Natural killer cell (primary cell): ENCODE measurements around the gene HPGDS. TPM values are rescaled to one million over a fixed set of nuclear protein-coding genes. Genes with fewer than 3 reads are reported as not detected.
"Not testable (repeated sequence)": the region's sequence is repeated elsewhere in the genome, so short reads cannot be mapped to it uniquely, and the experiment has no call there.

ENCODE experiments used
- ATAC-seq, 3 donors: fragments of 150-1000 bp in 2 of 3; fragments of 200-7000 bp in 1 of 3; cut with Tn5 transposase; 1 replicate in 1 of 3; 2 replicates in 2 of 3; pipeline ENCODE4 v1.10.0; 2021; ENCODE audit warnings: mild to moderate bottlenecking in 2 of 3, moderate library complexity in 2 of 3
- DNase-seq, 2 donors: peaks; one replicate each; pipeline versions ENCODE4 v3.0.0 to v3.0.0-alpha.2; 2013 to 2021; ENCODE audit warnings: mixed read lengths in 1 of 2
- H3K27ac ChIP-seq: one replicate; pipeline ENCODE4 v1.5.1; 2013; ENCODE audit warnings: mild to moderate bottlenecking, low read length
- H3K27me3 ChIP-seq: one replicate; pipeline ENCODE4 v1.6.1; 2013; ENCODE audit warnings: low read length; ENCODE audit not compliant: control insufficient read depth, insufficient read depth
- H3K36me3 ChIP-seq: one replicate; pipeline ENCODE4 v1.6.1; 2013; ENCODE audit warnings: low read length; ENCODE audit not compliant: control insufficient read depth, insufficient read depth
- H3K4me1 ChIP-seq: one replicate; pipeline ENCODE4 v1.6.1; 2013; ENCODE audit warnings: low read length; ENCODE audit not compliant: control insufficient read depth, insufficient read depth
- H3K4me3 ChIP-seq: one replicate; pipeline ENCODE4 v1.5.1; 2013; ENCODE audit warnings: low read length
- H3K9me3 ChIP-seq: one replicate; pipeline ENCODE4 v1.6.1; 2013; ENCODE audit warnings: low read length; ENCODE audit not compliant: control insufficient read depth, insufficient read depth
- H3K27ac Mint-ChIP-seq, 2 donors: one replicate each; pipeline ENCODE4 v1.8.0; 2022; ENCODE audit warnings: mild to moderate bottlenecking in 2 of 2, mixed read lengths in 2 of 2, moderate library complexity in 1 of 2
- H3K27me3 Mint-ChIP-seq, 2 donors: one replicate each; pipeline ENCODE4 v1.8.0; 2022; ENCODE audit warnings: low read depth in 2 of 2, mixed read lengths in 2 of 2
- H3K36me3 Mint-ChIP-seq: one replicate; pipeline ENCODE4 v1.8.0; 2022; ENCODE audit warnings: mixed read lengths
- H3K4me1 Mint-ChIP-seq, 2 donors: one replicate each; pipeline ENCODE4 v1.8.0; 2022; ENCODE audit warnings: mixed read lengths in 2 of 2
- H3K4me3 Mint-ChIP-seq: one replicate; pipeline ENCODE4 v1.8.0; 2022; ENCODE audit warnings: mild to moderate bottlenecking, moderate library complexity, mixed read lengths
- H3K9me3 Mint-ChIP-seq, 2 donors: one replicate each; pipeline ENCODE4 v1.8.0; 2022; ENCODE audit warnings: mixed read lengths in 2 of 2
- CTCF ChIP-seq: fragments of 200-600 bp; IDR thresholded peaks from one replicate; pipeline ENCODE4 v1.8.0; 2022; ENCODE audit warnings: antibody characterized with exemption
- WGBS: methylation state at CpG from one replicate; pipeline ENCODE4 v1.1.7; 2013; ENCODE audit warnings: missing lambda C conversion rate; ENCODE audit not compliant: insufficient coverage; 5-methylcytosine and 5-hydroxymethylcytosine counted together
- intact Hi-C: fragments of 100-400 bp; cut with micrococcal nuclease; formaldehyde crosslinking; loops from one replicate; pipeline ENCODE4 v1.14.2; 2022
- total RNA-seq, 4 donors: library from RNA; stranded (reverse); fragments of 120-200 nt in 1 of 4; gene quantifications; one replicate each; pipeline versions ENCODE4 v1.2.3 to v1.2.4, GENCODE V29; 2013 to 2022

The HPGDS gene
- total RNA-seq, 3 donors from 2014 or later (not counting 1 experiment from before 2014, with no cell fraction given), result 0.36 to 4.3 TPM; not detected in 1

DNA sequence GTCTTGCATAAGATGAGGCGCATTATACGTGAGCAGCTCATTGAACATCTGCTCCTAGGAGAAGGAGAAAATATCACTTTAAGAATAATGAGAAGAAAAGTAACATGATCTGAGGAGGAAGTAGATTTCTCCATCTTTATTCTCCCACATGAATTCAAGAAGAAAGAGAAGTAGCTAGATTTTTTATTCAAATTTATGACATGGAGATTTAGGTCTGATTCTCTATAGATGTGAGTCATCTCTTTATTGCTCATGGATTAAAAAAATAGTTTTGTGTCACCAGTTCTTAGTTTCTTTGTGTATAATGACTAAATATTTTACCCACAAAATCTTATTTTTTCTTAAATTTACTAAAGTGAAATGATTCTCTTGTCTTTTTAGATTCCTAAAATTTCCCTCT, 40.4 kb downstream of the HPGDS start:
- intact Hi-C loops, result no loop called here
- no peak for ATAC-seq

DNA sequence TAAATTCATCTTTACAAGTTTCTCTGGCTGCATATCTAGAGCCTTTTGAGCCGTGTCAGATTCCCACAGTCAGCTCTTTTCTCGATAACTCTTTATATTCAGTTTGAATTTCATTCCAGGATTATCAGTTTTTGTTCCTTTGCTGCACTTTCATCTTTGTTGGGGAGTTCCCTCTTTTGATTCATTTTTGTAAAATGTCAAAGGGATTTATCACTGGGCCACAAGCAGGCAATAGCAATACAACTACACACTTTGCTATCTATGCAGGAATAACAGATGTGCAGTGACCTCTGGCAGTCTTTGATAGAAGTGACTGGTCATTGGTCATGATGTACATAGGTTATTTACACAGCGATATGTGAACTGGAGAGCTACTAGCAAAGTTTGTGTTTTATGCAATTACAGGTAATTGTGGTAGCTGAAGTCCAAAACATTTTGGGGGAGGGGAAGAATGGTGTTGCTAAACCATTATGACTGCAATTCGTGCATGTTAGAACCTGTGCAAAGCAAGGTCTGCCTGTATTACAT, 43.8 kb downstream of the HPGDS start:
- no peak overlapping the region for H3K27ac Mint-ChIP-seq
- Histone ChIP-seq H3K9me3 (no peaks in the 10 kb centered on the region), H3K27ac (no peak overlapping the region), H3K36me3 (no peaks in the 10 kb centered on the region), H3K4me1 (no peaks in the 10 kb centered on the region), H3K27me3 (no peaks in the 10 kb centered on the region), H3K4me3 (no peak overlapping the region)
- no peaks in the 10 kb centered on the region for H3K36me3 Mint-ChIP-seq
- intact Hi-C loops, result no loop called here
- DNase-seq, result no peak
- H3K4me3 Mint-ChIP-seq, result no peak overlapping the region
- peaks cover 0 to 8% of the 10 kb centered on the region in 2 donors for H3K4me1 Mint-ChIP-seq
- ATAC-seq, result no peak
- H3K9me3 Mint-ChIP-seq, result no peaks in the 10 kb centered on the region
- no peak for TF ChIP-seq CTCF
- H3K27me3 Mint-ChIP-seq, result no peaks in the 10 kb centered on the region
- WGBS, result 92% methylated on average over 4 of the region's 4 CpGs

More for the DNA sequence above, 40.4 kb downstream of the HPGDS start:
- no peaks in the 10 kb centered on the region for H3K4me1 Mint-ChIP-seq
- Histone ChIP-seq H3K4me1 (no peaks in the 10 kb centered on the region), H3K4me3 (no peak overlapping the region), H3K9me3 (no peaks in the 10 kb centered on the region), H3K36me3 (no peaks in the 10 kb centered on the region), H3K27ac (no peak overlapping the region), H3K27me3 (no peaks in the 10 kb centered on the region)
- no peak overlapping the region for H3K27ac Mint-ChIP-seq
- no peaks in the 10 kb centered on the region for H3K36me3 Mint-ChIP-seq
- TF ChIP-seq CTCF, result no peak
- no CpG with 5 or more reads among the region's 2 CpGs for WGBS
- H3K4me3 Mint-ChIP-seq, result no peak overlapping the region
- H3K27me3 Mint-ChIP-seq, result no peaks in the 10 kb centered on the region
- no peaks in the 10 kb centered on the region for H3K9me3 Mint-ChIP-seq
- DNase-seq, result no peak

- DNase-seq, H3K27me3 Mint-ChIP-seq, intact Hi-C loops, H3K4me1 Mint-ChIP-seq, H3K36me3 Mint-ChIP-seq, H3K27ac Mint-ChIP-seq, ATAC-seq, H3K4me3 Mint-ChIP-seq, H3K9me3 Mint-ChIP-seq, H3K4me3 ChIP-seq, H3K4me1 ChIP-seq, H3K27me3 ChIP-seq, H3K27ac ChIP-seq, H3K9me3 ChIP-seq, H3K36me3 ChIP-seq: not testable (repeated sequence)
- 40% methylated on average over 6 of the region's 6 CpGs for WGBS
Measured at GRCh38 chr4:94295473-94295872, 47.2 kb downstream of the HPGDS start.

DNA sequence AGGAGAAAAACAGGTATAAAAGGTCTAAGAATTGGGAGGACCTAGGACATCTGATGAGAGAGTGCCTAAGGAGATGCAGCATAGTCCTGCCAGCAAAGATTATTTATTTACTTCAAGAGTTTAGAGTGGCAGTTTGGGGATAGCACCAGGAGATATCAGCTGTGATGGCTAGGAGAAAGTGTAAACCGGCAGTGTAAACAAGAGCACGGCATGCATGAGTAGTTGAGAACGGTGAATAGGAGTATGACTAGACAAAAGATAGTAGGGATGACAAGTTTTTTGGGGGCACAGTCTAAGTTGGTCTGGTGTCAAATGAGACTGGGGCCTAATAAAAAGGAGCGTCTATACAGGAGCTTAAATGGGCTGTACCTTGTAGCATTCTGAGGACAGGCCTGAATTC, 48.7 kb downstream of the HPGDS start:
- H3K27ac Mint-ChIP-seq, intact Hi-C loops, H3K27me3 Mint-ChIP-seq: not testable (repeated sequence)

More for the DNA sequence above, 48.7 kb downstream of the HPGDS start:
- not testable (repeated sequence) for H3K27ac ChIP-seq, H3K36me3 ChIP-seq, H3K4me3 Mint-ChIP-seq, H3K4me3 ChIP-seq, H3K27me3 ChIP-seq, H3K9me3 Mint-ChIP-seq, H3K4me1 ChIP-seq, H3K9me3 ChIP-seq, H3K36me3 Mint-ChIP-seq, ATAC-seq, DNase-seq, H3K4me1 Mint-ChIP-seq
- 94% methylated on average over 4 of the region's 4 CpGs for WGBS
